Stimulated activated CD4-positive, alpha-beta T cell treated with anti-CD3 and anti-CD28 coated beads, Interleukin-15, amount 100 ng/mL, for 1 hour (primary cell): ENCODE data around the gene IGSF8.
"Not testable (repeated sequence)": the region's sequence is repeated elsewhere in the genome, so short reads cannot be mapped to it uniquely, and the experiment has no call there.

ENCODE experiments used
- DNase-seq, 2 donors: peaks; one replicate each; pipeline ENCODE4 v3.0.0-alpha.2; 2020; ENCODE audit warnings: low read depth in 1 of 2, low spot score in 1 of 2

IGSF8 gene

DNA sequence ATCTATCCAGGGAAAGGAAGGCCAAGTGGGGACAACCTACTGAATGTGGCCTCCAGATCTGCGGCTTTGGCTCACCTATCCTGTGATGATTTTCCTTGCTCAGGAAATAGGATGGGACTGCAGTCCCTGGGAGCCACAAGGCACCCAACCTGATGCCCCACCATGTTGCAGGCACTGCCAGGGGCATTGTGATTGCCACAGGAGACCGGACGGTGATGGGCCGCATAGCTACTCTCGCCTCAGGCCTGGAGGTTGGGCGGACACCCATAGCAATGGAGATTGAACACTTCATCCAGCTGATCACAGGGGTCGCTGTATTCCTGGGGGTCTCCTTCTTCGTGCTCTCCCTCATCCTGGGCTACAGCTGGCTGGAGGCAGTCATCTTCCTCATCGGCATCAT lies 29.0 kb upstream of the IGSF8 start:
- DNase-seq = no peak

DNA sequence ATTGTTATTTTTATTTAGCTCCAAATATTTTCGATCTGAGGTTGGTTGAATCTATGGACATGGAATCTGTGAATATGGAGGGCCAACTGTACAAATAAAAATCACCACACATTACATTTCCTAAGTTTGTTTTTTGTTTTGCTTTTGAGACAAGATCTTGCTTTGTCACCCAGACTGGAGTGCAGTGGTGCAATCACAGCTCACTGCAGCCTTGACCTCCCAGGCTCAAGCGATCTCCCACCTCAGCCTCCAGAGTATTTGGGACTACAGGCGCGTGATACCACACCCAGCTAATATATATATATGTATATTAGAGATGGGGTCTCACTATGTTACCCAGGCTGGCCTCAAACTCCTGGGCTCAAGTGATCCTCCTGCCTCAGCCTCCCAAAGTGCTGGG lies 27.9 kb upstream of the IGSF8 start:
- not testable (repeated sequence) for DNase-seq

DNA sequence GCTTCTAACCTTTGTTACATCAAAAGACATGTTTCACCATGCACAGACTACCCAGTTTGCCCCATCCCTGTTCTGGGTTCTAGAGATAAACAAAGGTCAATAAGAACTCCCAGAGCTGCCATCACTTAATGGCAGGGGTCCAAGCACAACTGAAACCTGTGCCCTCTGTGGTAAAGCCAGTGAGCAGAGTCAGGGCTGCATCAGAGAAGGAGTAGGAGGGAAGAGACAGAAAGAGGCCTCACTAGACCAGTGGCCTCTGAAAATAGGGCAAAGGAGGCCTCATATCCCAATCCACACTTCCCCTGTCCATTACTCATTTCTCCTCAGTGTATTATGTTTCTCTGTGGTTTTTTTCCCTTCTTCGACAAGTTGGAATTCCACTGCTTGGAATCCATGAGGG lies 27.3 kb upstream of the IGSF8 start:
- DNase-seq = no peak

DNA sequence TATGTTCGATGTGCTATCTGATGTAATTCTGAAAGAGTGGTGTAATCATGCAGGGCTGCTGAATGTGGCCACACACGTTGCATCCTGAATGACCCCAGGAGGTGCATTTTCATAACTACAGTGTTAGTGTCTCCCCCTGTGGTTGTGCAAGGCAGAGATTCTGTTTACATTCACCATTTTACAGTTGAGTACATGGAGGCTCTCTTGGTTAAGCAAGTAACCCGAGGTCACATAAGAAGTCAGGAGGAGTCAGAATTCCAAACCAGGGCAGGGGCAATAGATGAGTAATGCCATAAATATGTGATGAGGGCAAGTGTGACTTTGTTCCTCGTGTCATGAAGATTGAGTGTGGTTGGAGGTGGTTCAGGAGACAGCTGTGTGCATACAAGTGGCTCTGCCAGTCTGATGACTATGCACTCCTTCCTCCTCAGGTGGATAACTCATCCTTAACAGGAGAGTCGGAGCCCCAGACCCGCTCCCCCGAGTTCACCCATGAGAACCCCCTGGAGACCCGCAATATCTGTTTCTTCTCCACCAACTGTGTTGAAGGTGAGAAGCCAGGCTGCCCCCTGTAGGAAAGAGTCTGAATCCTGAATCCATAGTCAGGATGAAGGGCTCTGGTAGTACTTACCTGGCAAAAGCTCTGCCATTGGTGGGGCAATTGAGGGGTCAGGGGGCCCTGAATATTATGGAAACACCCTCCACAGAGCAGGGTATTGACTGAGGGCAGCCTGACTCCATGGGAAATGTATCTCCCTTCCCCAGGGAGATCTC lies 26.5 kb upstream of the IGSF8 start:
- DNase-seq = no peak

DNA sequence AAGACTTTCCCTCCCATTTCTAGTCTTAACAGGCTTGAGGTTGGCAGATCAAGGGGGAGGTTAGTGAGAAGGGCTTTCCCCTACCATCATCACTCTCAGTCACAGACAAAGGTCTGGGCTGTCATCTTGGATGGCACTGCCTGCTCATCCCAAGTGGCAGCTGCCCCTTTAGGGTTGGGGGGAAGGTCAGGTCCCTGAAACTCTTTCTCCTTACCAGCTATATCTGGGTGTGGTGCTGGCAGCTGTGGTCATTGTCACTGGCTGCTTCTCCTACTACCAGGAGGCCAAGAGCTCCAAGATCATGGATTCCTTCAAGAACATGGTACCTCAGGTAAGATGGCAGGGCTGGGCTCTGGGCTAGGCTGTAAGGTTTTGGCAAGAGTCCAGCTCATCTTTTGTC lies 25.3 kb upstream of the IGSF8 start:
- no peak for DNase-seq

DNA sequence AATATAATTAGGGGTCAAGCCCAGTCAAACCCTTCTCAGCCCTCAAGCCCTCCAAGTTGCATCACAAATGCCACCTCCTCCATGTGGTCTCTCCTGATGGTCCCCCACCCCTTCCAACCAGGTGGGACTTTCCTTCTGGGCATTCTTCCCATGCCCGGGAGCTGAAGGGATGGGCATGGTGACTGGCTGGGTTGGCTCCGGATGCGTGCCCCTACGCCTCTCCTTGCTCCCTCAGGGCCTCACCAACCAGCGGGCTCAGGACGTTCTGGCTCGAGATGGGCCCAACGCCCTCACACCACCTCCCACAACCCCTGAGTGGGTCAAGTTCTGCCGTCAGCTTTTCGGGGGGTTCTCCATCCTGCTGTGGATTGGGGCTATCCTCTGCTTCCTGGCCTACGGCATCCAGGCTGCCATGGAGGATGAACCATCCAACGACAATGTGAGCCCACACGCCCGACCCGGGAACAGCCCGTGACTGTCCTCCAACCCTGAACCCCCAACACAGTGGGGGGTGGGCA lies 24.6 kb upstream of the IGSF8 start:
- no peak for DNase-seq

DNA sequence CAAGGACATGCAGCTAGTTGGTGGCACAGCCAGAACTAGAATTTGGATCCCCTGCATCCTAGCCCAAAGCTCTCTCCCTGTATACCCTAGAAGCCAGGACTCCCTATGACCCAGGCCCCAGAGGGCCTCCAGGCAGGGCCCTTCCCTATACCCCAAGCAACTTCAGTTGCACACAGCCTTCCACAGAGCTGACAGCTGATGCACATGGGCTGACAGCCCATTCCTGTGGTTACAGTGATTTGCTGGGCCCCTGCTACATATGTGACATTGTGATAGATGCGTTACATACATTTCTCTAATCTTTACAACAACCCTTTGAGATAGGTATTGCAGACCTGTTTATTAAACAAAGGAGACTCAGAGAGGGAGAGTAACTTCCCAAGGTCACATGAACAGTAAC lies 23.0 kb upstream of the IGSF8 start:
- DNase-seq = no peak

DNA sequence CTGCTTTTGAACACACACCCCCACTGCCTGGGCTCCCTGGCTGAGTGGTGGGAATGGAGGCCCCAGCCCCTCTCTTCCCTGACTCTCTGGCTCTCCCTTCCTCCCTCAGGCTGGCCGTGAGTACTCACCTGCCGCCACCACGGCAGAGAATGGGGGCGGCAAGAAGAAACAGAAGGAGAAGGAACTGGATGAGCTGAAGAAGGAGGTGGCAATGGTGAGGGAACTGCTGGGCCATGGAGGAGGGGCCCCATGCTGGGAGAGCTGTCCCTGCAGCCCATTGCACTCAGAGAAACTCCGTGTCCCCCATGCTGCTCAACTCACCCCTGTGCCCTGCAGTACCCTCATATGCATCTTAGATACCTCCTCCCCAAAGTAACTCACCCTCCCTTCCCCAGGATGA lies 22.4 kb upstream of the IGSF8 start:
- DNase-seq = no peak

DNA sequence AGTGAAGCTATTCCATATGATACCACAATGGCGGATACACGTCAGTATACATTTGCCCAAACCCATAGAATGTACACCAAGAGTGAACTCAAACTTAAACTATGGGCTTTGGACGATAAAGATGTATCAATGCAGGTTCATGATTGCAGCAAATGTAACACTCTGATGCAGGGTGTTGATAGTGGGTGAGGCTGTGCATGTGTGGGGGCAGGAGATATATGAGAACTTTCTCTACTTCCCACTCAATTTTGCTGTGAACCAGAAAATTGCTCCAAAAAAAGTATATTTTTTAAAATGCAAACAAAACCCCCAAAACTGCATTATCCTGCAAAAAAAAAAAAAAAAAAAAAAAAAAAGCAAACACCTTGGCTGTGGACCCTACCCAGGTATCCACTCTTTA lies 20.5 kb upstream of the IGSF8 start:
- DNase-seq = no peak

DNA sequence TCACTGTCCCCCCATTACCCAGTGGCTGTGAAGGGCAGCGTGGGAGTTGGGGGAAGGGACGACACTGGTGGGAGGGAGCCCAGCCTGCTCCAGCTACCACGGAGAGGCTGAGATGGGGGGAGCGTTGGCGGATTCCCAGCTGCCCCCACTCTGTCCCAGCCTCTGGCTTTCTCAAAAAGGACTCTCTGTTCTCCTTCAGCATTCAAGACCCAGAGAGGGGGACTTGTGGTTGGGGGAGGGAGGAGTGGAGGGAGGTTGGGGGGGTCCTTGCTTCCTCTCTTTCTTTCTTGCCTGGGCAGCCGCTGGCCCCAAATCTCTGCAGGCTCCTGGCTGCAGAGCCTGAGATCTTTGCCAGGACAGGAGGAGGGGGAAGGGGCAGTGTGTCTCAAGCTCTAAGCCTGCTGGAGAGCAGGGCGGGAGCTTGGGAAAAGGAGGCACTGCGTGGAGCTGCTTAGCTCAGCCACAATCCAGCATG lies 19.3 kb upstream of the IGSF8 start:
- DNase-seq = no peak

DNA sequence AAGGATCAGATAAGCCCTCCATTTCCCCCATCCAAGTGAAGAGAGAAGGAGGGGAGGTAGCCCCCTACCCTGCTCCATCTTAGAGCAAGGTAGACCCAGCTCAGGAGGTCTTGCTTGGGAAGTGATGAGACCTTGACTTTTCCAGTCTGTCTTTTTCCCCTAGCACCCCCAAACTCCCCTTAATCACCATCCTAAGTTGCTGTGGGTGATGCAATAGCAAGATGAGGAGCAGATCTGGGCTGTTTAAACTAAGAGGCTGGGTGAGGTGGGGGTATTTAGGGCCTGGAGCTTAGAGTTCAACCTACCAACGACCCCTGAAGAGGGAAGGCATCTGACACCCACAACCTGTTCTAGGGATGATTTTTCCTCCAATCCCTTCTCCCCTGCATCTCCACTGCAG lies 18.9 kb upstream of the IGSF8 start:
- no peak for DNase-seq

DNA sequence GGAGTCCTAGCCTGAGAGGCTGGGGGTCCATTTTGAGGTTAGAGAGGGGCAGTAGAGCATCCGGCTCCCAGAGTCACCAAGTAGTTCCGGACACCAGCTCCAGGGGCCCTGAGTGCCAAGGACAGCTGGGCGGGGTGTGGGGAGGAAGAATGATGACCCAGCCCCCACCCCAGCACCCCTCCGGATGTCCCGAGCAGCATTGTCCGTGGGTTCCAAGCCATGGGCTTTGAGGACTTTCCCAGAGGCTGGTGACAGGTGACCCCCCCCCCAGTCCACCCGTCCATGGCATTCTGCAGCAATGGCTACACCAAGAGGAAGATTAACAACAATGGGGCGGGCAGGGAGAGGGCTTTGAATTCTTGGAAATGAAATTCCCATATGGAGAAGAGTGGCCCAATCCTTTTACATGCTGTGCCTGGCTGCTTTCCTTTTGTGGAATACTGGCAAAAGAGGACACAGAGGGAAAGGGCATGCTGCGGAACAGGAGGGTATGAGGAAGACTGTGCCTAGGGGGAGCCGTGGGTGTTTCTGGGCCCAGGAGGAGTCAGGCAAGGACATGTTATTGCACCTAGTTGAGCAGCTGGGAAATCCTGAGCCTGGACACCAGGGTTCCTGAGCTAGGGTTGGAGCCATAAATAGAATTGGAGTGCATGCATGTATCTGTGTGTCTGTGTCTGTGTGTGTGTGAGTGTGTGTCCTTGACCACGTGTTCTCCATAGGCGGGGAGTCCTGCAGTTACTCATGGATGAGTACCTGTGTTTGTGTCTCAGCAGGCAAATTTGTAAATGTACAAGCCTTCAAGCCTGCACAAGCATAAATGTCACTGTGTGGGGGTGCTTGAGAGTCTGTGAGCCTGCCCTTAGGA lies 18.1 kb upstream of the IGSF8 start:
- DNase-seq = no peak

DNA sequence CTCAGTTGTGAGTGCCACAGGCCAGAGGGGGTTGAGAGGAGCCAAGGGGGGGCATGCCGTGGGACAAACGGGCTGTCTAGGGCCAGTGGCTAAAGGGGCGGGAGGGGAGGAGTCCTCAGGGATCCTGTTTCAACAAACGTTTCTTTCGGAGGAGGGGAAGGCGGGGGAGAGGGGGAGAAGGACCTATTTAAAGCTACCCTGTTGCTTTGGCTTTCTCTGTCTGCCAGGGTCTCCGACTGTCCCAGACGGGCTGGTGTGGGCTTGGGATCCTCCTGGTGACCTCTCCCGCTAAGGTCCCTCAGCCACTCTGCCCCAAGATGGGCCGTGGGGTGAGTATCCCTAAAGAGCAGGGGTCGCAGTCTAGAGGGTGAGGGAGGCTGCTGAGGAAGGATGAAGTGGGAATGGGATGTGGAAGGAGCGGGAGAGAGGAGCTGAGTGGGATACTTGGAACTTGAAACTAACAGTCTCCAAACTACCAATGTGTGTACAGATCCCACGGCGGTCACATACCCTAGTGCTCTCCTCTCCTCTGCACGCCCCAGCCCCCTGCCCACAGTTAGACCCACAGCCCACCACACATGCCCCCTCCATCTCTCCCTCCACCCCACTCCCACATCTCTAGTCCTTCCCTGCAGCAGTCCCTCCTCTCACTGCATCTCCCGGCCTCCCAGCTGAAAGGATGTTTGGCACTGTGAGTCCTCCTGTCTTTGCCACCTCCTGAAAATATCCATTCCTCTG lies 17.3 kb upstream of the IGSF8 start, which contains the start of gene ATP1A2:
Gene ATP1A2, plus strand, starts transcription at position 215 of the 738 bp plus-strand sequence. Its CDS starts 103 bp downstream, at position 318.
- DNase-seq = no peak

DNA sequence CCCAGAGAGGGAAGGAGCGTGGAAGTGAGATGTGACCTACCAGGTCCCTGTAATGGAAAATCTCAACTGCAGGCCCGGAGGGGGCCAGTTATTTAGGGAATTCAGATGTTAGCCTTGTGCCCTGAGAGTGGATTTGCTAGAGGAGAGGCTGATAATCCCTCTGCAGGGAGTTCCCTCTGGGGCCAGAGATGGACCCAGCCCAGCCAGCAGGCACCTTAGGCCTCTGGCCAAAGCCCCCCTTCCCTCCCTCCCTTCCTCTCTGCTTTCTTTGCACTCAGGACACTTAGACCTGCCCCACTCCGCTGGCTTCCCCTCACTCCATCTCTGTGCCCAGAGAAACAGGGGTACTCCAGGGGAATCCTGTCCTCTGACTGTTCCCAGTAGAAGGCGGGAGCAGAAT lies 15.7 kb upstream of the IGSF8 start:
- DNase-seq = no peak

DNA sequence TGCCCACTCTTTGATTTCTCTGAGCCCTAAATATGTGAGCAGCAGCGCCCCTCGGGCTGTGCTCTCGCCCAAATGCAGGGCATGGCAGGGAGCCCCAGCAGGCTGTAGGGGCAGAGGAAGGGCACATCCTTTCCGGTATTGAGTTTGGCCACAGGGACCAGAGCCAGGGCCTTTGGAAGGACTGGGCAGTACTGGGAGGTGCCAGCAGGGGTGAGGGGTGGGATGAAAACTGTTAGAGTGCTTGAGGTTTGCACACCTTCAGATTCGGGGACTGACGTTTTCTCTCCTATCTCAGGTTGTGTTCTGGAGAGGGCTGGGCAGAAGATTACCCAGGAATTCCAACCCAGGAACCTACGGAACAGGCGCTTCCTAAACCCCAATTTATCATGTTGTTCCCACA lies 15.0 kb upstream of the IGSF8 start:
- no peak for DNase-seq

DNA sequence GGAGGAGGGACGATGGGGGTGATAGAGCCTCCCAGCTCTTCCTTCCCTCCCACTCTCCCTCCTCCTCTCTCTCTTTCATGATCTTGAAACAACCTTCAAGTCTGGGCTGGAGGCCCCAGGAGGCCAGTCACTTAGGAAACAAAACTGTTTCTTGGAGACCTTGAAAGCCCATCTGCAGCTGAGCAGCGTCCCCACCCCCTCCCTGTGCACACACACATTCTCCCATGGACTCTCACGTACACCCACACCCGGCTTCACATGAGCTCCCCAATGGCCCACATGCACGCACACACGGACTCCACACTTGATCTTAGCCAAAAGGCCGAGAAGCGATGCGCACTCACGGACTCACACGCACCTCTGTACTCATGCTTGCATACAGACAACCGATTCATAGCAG lies 13.9 kb upstream of the IGSF8 start:
- DNase-seq = no peak

DNA sequence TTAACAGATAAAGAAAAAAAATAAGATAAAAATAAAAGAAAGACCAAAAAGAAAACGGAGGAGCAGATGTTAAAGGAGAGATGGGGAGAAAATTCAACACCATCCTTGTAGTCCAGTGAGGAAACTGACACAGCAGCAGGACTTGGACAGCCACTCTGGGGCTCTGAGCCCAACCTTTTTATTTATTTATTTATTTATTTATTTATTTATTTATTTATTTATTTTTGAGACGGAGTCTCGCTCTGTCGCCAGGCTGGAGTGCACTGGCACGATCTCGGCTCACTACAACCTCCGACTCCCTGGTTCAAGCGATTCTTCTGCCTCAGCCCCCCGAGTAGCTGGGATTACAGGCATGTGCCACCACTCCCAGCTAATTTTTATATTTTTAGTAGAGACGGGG lies 13.0 kb upstream of the IGSF8 start:
- not testable (repeated sequence) for DNase-seq

DNA sequence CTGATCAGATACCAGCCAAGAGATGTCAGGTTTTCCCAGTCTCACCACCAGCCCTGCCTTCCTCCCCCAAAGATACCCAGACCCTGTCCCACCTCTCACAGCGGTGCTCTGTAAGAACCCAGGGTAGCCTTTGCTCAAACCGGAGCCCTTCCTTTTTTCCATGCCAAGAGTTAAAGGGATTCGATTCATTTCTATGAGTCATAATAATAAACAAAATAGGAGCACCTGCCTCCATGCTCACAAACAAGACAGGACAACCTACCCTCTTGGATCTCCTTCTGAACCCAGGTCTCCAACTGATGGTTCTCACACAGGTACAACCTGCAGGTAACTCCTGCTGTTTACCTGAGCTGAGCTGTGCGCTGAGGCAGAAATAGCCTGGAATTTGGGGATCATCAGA lies 11.3 kb upstream of the IGSF8 start:
- DNase-seq = no peak

DNA sequence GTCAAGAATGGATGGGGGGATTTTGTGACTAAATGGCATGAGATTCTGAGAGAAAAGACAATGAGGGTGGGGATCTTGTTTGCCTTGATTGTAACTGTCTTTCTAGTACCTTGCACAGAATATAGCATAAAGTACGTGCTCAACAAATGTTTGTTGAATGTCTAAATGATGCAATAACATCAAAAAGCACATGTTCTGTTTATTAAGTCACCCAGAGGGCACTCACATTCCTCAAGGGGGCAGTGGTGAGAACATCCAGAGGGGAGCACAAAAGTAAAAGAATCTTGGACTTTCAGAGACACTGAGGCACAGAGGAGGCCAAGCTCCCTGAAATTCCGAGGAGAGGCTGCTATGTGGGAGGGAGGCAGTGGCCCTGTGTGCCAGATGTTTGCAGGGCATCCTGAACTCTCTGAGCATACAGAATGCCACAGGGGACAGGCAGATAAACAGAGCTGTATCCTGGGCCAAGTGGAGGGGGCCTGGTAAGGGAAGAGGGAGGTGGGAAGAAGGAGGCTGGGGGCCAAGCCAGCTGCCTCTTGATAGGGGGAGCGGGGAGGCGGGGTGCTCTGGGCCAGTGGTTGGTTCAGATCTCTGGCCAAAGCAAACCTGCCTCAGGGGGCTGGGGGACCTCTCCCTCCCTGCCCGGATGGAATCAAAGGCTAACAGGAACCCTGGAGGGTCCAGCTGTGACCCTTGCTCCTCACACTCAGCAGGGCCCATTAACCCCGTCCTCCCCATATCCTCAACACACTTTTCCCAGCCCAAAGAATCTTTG lies 10.7 kb upstream of the IGSF8 start:
- DNase-seq = no peak

DNA sequence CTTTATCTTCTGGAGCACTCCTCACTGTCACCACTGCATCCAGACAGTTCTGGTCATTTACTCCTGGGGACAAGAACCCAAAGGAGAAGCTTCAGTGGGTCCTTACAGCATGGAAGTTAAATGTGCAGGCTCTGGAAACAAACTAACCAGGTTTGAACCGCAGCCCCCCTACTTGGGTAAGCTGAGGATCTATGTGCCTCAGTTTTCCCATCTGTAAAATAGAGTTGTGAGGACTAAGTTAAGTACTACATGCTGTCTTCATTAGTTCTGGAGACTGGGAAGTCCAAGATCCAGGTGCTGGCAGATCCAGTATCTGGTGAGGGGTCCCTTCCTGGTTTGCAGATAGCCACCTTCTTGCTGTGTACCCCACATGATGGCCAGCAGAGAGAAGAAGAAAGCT lies 9.1 kb upstream of the IGSF8 start:
- no peak for DNase-seq

DNA sequence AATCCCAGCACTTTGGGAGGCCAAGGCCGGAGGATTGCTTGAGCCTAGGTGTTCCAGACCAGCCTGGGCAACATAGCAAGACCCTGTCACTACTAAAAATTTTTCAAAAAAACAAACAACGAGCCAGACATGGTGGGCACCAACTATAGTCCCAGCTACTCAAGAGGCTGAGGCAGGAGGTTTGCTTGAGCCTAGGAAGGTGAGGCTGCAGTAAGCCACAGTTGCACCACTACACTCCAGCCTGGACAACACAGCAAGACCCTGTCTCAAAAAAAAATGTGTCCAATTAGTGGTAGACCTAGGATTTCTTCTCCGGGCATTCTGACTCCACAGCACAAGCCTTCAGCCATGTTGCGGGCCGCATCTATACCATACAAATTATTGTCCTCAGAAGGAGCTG lies 6.7 kb upstream of the IGSF8 start:
- DNase-seq = no peak
